SK-N-DZ (cell line): ENCODE data around the gene GTF3C1.

Experiments used
- DNase-seq: peaks from one replicate; pipeline ENCODE4 v3.0.0-alpha.2; 2015; ENCODE audit warnings: low spot score

Gene GTF3C1

DNA sequence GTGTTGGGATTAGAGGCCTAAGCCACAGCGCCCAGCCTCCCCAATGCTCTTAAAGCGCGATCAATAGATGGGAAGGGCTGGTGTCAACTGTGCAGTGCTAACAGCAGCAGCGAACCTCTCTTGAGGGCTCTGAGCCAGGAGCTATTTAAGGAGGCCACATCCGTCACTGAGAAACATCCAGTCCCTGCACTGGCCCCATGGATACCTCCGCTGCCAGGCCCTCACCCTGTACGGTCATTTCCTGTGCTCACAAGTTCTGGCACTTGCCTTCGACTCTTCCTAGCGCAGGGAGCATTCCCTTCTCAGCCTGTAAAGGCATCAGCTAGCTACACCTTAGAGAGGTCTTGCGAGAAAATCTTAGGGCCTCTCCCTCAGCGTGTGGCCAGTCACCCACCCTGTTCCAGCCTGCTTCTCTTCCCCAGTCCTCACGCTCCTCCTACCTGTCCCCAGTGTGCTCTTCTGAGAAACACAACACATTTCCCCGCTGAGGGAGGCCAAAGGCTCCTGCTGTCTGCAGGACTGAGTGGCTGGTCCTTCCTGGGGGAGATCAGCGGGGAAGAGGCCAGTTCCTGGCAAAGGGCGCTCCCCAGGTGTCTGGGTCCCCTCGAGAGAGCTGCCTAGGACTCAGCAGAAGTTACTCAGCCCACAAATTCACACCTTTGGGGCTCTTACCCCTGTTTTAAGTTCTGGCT, 28.6 kb downstream of the GTF3C1 start:
- DNase-seq: no peak

DNA sequence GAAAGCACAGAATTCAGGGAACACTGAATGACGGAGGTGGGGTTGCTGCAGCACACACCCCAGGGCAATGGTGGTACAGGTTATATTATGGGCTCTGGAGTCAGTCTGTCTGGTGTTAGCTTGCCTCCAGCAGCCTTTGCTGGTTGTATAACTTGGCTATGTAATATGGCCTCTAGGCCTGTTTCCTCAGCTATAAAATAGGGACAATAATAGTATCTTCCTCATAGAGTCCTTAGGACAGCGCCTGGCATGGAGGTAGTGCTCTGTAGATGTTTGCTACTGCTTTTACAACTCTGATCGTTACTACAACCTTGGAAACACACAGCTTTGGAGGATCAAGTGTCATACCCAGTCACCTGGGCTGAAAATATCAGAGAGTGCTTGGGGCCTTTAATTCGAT, 31.5 kb downstream of the GTF3C1 start:
- DNase-seq: no peak

DNA sequence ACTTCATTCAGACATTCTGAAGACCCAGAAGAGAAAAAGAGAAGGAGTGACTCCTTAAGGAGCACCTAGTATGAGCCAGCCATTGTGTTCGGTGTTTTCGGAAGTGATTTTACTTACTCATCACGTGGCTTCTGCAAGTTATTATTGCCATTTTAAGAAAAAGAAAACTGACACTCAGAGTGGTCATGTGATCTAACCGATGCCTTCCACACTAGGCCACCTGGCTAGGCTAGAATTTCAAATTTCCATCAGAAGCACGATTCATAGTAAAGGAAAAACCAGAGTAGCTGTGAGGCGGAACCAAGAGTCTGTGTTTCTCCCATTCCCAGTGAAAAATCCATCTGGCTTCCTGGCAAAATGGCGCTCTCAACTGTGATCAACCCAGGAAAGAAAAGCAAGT, 32.0 kb downstream of the GTF3C1 start:
- no peak for DNase-seq

DNA sequence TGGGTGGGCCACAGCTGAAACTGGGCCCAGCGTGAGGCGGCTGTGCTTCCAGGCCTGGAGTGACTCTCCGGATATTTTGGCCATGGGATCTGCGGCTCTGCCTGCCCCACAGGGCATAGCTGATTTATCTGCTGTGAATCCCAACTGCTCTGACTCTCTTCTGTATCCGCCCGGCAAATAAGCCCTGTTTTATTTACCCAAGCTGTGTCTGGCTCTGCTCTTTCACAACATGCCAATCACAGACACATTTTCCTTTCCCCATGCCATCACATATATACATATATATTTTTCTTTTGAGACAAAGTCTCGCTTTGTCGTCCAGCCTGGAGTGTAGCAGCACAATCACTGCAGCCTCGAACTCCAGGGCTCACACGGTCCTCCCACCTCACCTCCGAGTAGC, 33.3 kb downstream of the GTF3C1 start:
- no peak for DNase-seq

DNA sequence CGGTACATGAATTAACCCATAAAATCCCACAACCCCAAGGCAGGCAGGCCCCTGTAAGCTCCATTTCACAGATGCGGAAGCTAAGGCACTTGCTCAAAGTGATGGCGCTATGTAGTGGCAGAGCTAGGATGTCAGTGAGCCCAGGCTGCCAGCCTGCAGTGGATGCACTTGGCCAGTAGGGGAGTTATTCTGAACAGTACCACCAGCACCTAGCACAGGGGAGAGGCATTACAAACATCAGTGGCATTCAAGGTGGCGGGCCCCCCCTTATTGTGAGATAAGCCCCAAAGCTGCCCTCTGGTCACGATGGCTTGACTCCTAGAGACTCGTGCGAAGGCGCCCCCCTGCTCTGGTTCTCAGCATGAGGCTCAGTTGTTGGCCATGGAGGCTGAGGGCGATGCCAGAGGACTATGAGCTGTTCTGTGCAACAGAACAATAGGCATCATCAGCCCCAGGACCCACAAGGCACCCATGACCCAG, 33.8 kb downstream of the GTF3C1 start:
- peak; percentile 18 for DNase-seq

DNA sequence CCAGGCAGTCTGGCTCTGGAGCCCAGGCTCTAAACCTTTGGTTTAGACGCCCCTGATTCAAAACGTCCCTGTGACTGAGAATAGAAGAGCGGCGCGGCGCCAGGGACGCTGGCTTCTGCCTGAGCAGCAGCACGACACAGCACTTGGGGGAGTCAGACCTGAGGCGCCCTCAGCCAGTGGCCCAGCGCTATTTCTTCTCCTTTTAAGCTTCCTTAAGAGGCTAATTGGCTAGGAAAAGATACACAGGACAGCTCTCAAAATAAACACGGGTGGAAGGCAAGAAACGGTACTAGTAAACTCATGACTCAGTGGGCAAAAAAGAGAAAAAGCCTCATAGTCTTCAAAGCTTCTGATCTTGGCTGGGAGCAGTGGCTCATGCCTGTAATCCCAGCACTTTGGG, 34.9 kb downstream of the GTF3C1 start:
- DNase-seq: no peak

DNA sequence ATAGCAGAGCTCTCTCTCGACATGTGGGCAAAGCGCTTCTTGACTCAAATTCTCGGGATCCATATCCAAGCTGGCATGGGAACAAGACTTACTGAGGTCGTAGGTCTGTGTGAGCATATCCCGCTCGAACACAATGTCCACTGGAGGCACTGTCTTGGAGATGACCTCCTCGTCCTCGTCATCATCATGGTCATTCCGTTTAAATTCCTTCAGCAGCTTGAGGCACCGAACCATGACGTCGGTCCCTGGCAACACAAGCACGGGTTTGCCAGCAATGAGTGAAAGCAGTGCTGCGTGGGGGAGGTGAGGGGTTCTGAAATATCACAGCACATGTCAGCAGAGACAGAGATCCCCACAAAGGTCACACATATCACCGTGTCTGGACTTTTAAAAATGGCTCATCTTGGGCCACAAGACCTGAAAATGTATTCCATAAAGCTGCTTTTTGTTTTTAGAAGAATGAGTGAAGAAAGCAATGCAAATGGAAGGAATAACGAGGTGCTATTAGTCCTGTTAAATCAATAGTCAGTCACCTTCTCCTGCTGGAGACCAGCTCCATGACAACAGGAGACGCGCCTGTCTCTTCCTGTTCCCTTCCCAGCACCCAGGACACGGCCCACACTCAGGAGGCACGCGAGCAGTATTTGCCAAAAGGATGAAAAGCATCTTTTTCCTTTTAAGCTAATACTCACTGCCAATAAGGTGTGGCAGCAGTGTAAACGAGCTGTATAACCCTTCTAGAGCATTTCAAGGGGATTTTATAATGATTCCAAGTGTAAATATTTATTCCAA, 37.9 kb downstream of the GTF3C1 start:
- DNase-seq: no peak

DNA sequence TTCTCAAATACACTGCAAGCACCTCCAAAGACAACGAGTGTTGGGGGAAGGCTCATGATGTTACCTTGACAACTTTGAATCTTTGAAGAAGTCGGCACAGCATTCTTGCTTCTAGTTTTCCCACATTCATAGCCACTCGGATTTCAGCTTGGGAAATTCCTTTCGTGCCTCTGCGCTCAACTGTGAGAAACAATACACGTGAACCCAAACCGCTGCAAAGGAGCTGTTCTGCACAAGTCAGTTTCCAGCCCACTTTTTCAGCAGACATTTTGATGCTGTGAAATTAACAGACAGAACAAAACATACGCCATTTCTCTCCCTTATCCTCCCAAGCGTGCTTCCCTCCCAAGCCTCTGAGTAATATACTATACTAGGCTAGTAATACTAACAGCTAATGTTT, 41.2 kb downstream of the GTF3C1 start:
- DNase-seq: no peak

DNA sequence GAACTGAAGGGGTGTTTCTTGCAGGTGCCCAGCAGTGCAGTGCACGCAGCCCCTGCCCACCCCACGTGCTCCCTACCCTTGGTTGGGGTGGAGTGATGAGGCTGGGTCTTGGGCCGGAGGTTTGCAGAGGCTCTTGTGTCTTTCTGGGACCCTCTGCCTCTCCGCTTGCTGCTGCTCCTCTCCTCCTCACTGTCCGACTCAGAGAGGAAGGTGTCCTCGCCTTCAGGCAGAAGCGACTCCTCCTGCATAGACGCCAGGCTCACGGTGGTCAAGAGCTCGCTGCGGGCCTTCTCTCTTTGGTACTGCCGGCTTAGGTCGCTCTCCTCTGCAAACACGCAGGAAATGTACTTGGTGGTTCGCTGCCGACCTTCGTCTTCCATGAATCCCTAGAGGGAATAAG, 42.9 kb downstream of the GTF3C1 start:
- no peak for DNase-seq

DNA sequence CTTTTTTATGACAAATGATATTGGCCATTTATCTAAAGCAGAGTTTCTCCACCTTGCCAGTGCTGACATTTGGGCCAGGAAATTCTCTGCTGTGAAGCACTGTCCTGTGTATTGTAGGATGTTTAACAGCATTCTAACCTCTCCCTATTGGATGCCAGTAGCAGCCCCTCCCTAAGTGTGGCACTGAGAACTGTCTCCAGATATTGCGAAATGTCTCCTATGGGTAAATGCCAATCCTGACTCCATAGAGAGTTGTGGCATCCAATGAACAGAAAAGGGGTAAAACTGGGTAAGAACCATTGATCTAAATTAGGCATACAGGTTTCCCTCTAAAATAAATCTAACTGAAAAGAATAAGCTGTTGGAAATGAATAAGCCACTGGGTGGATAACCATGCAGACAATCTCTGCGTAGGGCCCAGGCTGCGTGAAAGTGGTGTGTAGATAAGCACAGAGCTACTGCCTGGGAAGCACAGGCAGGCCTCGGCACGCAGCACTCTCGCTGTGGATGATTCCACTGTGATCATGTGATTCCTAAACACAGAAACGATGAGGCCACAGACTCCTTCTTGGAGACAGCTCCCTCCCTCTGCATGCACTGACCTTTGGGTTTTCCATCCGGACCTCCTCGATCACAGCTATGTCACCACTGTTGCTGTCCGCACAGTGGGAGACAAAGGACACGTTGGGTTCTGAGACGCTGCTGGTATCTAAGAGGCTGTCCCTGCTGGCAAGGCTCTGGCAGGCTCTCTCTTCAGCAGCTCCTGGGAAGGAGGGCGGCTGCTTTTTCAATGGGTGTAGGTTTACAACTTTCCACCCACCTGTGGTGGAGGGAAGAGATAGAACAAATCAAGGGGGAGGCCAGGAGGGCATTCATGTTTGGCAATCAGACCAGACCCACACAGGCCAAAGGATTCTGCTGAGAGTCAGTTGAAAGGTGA, 44.1 kb downstream of the GTF3C1 start:
- no peak for DNase-seq

DNA sequence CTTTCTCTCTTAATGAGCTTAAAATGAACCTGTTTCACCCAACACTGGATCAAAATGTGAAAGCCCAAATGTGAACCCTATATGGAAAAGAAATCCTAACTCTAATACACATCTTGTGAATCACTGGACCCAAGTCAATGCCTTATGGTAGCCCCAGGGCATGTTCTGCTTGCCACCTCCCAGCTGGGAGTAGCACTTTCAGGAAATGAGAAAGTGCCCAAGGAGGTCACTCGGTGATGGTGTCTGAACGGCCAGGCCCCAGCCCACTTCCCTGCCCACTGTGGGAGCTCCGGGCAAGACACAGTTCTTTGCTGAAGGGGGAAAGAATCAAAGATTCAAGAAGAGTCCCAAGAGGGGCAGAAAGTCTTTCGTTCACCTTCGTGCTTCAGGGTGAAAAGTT, 46.1 kb downstream of the GTF3C1 start:
- no peak for DNase-seq

DNA sequence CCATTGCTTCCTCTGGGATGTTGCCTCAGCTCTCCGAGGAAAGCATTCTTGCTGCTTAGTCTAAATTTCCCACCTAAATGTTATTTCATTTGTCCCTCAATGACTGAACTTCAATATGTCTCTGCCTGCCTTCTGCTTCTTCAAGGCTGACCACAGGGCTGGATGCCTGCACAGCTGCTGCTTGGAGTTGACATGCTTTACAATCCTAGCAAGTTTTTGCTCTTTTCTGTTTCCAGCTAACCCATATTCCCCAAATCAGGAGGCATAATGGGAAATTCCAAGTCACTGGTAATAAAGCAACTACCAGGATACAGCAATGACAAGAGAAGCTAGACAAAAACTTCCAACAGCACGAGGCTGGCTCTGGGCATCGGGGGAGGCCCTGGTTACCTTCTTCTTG, 48.9 kb downstream of the GTF3C1 start:
- no peak for DNase-seq

DNA sequence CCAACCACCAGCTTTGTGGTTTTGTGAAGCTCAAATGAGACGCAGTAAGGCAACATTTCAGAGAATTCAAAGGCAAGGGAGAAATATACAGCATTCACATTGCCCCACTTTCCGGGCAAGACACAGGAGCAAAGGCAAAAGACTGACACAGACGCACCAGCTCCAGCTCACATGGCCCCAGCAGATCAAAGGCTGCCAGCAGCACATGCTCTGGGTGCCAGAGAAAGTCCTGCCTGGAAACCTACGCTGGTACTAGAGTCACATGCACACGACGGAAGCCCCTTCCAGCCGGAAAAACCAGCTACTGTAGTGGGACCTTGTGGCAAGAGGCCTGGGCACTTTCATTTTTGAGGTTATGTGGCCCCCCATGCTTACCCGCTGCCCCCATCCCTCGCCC, 50.1 kb downstream of the GTF3C1 start:
- DNase-seq: no peak

DNA sequence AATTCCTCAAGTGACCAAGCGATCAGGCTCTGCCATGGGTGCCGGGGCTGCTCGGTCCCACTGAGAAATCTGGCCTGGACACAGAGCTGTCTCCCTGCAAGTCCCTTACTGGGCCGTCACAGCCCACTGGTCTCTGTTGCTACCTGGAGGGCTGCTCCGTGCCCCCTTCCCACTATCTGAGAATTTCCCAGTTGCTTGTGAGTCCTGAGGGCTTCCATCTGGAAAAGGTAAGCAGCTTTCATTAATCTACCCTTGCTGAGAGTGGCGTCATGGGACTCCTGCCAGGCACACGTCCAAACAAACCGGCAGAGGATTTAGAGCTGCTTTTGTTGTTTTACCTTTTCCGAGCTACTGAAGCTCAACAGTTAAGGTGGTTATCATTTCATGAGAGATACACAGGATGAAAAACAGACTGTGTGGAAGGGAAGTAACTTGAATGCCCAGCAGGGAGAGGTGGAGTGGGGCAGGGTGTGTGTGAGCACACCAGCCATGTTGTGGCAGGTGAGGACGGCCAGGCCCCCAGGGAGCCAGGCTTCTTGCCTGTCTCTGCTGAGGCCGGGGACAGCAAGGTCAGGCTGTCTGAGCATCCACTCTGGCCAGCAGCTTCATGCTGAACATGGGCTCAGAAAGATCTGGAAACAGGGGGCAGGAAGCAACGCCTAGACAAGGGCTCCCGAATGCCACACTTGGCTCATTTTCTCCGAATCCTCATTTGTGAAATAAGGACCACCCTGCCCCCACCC, 50.6 kb downstream of the GTF3C1 start:
- DNase-seq: no peak

DNA sequence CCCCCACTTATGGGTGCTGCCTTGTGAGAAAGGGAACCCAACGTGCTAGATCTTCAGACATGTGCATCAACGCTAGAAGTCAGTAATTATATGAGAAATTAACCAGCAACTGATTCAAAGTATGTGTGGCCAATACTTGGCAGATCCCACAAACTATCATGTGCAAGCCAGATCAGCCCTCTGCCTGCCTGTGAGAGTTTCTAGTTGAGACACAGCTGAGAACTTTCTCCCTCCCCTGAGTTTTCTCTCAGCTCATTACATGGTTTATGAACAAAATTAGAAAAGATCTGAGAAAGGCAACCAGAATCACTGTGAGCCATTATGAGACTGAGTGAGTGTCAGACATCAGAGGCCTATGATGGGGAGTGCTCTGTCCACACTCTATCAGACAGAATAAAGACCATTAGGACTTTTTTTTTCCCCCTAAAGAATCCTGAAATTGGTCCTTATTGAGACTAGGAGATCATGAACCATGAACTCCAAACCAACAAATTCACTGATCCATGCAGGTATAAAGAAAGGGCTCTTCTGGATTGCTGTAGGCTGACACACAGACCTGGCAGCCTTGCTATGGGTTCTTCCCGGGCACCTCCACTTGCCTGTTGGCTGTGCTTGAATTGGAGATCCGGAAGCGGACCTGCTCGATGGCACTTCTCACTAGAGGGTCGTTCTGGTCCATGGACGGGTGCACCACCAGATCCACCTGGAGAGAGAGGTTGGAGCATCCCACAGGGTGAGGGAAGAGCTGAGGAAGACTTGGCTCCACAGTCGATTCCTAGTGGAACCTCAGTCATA, 51.5 kb downstream of the GTF3C1 start:
- DNase-seq: no peak

DNA sequence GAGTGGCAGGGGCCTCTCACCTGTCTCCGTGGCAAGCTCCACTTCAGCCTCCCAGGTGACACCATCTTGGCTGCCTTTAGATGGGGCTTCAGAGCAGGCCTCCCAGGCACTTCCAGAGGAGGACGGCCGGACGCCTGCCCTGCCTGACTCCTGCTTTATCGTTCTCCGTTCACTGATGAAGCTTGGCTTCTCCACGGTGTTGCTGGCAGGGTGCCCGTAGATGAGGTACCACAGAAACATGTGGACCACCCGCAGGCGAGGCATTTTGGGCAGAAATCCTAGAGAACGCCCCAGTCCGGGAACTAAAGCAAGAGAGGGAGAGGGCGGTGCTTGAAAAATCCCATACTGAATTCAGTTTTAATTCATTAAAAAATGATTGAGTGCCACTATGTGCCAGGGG, 54.5 kb downstream of the GTF3C1 start:
- no peak for DNase-seq

DNA sequence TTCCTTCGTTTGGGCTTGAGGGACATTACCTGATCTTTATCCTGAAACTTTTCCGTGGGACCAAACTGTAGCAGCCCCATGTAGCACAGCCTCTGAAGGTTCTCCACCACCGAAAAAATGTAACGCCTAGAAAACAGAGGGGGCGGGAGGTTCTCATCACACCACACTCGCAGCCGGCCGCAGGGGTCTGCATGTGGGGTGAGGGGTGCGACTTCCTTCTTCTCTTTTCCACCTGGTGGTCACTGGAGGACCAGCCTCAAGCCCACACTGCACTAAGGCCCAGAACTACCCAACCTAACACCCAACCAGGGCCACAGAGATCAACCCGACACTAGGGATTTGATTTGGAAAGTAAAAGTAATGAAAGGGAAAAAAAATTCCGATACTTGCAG, 57.1 kb downstream of the GTF3C1 start:
- DNase-seq: no peak

DNA sequence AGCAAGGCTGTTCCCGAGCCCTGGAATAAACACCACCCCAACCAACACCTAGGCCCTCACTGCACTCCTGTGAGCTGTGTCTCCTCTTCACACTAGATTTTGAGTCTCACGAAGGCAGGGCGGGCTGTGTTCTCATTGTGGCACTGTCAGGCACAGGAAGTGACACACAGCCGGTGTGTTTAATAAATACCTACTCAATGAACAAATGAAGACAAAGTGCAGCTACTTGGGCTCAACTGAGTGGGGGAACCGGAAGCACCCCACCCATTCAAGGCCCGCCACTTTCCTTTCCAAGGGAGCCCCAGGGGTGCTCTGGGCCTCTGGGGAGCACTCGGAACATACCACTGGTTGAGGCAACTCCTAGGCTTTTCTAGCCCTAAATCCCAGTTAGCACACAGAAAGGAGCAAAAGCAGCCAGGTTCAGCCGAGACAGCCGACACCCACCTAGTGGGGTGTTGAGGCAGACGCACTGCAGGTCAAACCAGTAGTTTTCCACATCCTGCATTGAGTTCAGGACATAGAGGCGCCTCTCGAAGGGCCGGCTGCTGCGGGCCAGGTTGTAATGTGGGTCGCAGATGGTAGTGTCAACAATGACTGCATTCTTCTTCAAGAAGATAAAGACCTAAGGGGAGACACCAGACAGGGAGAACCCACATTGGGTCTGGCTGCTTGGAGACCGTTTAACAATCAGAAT, 57.7 kb downstream of the GTF3C1 start:
- DNase-seq: no peak

DNA sequence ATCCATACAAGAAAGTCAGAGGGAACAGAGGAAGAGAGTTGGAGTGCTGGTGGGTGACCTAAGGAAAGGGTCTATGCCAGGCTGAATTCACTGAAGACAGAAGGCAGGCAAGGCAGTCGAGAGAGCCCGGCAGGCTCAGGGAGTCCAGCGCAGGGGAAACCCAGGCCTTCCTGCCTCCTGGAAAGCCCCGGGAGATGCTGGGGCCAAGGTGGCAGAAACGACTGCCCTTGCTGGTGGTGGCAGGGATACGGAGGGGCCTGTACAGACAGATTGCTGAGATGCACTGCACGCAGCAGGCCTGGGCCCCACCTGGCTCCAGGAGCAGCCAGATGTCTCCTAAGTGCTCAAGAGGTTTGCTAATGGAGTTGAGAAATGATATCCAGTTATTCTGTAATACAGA, 59.8 kb downstream of the GTF3C1 start:
- no peak for DNase-seq

DNA sequence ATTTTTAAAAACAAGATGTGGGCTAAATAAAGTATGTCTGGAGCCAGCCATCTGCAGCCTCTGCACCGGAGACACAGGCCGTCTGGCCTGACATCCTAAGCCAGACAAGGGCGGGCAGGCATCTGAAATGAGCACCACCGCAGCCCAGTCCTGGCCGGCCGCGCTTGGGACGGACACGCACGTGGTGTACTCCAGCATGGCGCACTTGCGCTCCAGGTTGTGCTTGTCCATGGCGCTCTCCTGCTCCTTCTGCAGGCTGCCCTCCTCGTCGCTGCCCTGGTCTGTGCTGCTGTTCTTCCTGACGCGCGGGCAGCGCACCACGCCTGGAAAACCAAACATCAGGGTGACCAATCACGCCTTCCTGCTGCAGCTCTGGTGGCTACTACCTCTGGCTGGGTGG, 60.3 kb downstream of the GTF3C1 start:
- no peak for DNase-seq
